GM11168 (cell line): ENCODE data around the gene CNRIP1.

ENCODE experiments used
- in situ Hi-C: fragments of 300-500 bp; cut with MboI; formaldehyde crosslinking; loops from one replicate; pipeline ENCODE4 v1.12.0; 2022; ENCODE audit warnings: low sequenced_read_pairs; ENCODE audit not compliant: unreplicated experiment

Gene CNRIP1

GRCh38 chr2:68294187-68294586 is 25.6 kb downstream of the CNRIP1 start:
- in situ Hi-C loops, result no loop called here

- in situ Hi-C loops, result no loop called here
Observed at GRCh38 chr2:68293755-68294154, 26.0 kb downstream of the CNRIP1 start.

- in situ Hi-C loops, result no loop called here
Observed at GRCh38 chr2:68293024-68293423, 26.7 kb downstream of the CNRIP1 start.

- in situ Hi-C loops, result no loop called here
Observed at GRCh38 chr2:68292108-68292710, 27.5 kb downstream of the CNRIP1 start.

- in situ Hi-C loops, result no loop called here
Observed at GRCh38 chr2:68291314-68291713, 28.4 kb downstream of the CNRIP1 start.

GRCh38 chr2:68290901-68291300 is 28.8 kb downstream of the CNRIP1 start:
- in situ Hi-C loops, result no loop called here

GRCh38 chr2:68287580-68288441 is 31.9 kb downstream of the CNRIP1 start:
- in situ Hi-C loops, result loop anchor here (5.0 kb wide), 1 partner anchor 166 kb away; no protein-coding TSS in a partner anchor

- in situ Hi-C loops, result loop anchor here (5.0 kb wide), 1 partner anchor 163 kb away; no protein-coding TSS in a partner anchor
Observed at GRCh38 chr2:68284896-68285295, 34.9 kb downstream of the CNRIP1 start.

- in situ Hi-C loops, result no loop called here
Observed at GRCh38 chr2:68283419-68283812, 36.3 kb downstream of the CNRIP1 start.

GRCh38 chr2:68282811-68283418 is 36.8 kb downstream of the CNRIP1 start:
- in situ Hi-C loops, result no loop called here

GRCh38 chr2:68280796-68281195 is 39.0 kb downstream of the CNRIP1 start:
- in situ Hi-C loops, result no loop called here

GRCh38 chr2:68280348-68280747 is 39.4 kb downstream of the CNRIP1 start:
- in situ Hi-C loops, result no loop called here

- in situ Hi-C loops, result no loop called here
Observed at GRCh38 chr2:68279691-68280090, 40.1 kb downstream of the CNRIP1 start.

GRCh38 chr2:68278169-68278568 is 41.6 kb downstream of the CNRIP1 start:
- in situ Hi-C loops, result no loop called here

- in situ Hi-C loops, result no loop called here
Observed at GRCh38 chr2:68274022-68274421, 45.7 kb downstream of the CNRIP1 start.

- in situ Hi-C loops, result no loop called here
Observed at GRCh38 chr2:68272246-68272994, 47.3 kb downstream of the CNRIP1 start.

- in situ Hi-C loops, result no loop called here
Observed at GRCh38 chr2:68266655-68267054, 53.1 kb downstream of the CNRIP1 start.

GRCh38 chr2:68263632-68264031 is 56.1 kb downstream of the CNRIP1 start:
- in situ Hi-C loops, result no loop called here

- in situ Hi-C loops, result no loop called here
Observed at GRCh38 chr2:68258851-68259250, 60.9 kb downstream of the CNRIP1 start.

GRCh38 chr2:68256093-68256450 is 63.7 kb downstream of the CNRIP1 start:
- in situ Hi-C loops, result no loop called here
